Keratinocyte (primary cell): Measurements from ENCODE around the gene TMEM132D. TPM values are rescaled to one million over a fixed set of nuclear protein-coding genes. Genes with fewer than 3 reads are reported as not detected.

Experiments used
- DNase-seq: peaks from one replicate; pipeline ENCODE4 v3.0.0-alpha.2; 2011; ENCODE audit warnings: low read depth, missing footprints, low spot score
- FAIRE-seq: peaks from 2 replicates; lab custom pipeline; 2011; peaks lifted over from hg19 to GRCh38; lab: Jason Lieb, UNC
- H2AFZ ChIP-seq: 2 replicates; pipeline ENCODE4 v1.6.0; 2012; ENCODE audit warnings: low read length, control low read depth, inconsistent platforms; ENCODE audit not compliant: control insufficient read depth
- H3K27ac ChIP-seq: 2 replicates; pipeline ENCODE4 v1.5.1; 2011; ENCODE audit warnings: low read length; ENCODE audit not compliant: control insufficient read depth, insufficient read depth
- H3K27me3 ChIP-seq: 3 replicates; pipeline ENCODE4 v1.6.0; 2011; ENCODE audit warnings: low read length; ENCODE audit not compliant: control insufficient read depth, insufficient read depth; ENCODE audit errors: extremely low read depth
- H3K36me3 ChIP-seq, 2 experiments: 2 replicates in 1 of 2; 3 replicates in 1 of 2; pipeline ENCODE4 v1.5.1; 2011; ENCODE audit warnings: low read length in 2 of 2, mild to moderate bottlenecking in 1 of 2; ENCODE audit not compliant: control insufficient read depth in 2 of 2, insufficient read depth in 2 of 2; ENCODE audit errors: extremely low read depth in 1 of 2
- H3K4me1 ChIP-seq: 3 replicates; pipeline ENCODE4 v1.5.1; 2011; ENCODE audit warnings: low read length; ENCODE audit not compliant: control insufficient read depth, insufficient read depth; ENCODE audit errors: extremely low read depth
- H3K4me2 ChIP-seq: 3 replicates; pipeline ENCODE4 v1.6.0; 2011; ENCODE audit warnings: low read depth, low read length; ENCODE audit not compliant: control insufficient read depth, insufficient read depth; ENCODE audit errors: extremely low read depth
- H3K4me3 ChIP-seq, 3 experiments: fragments of 200-600 bp in 1 of 3; sonication (generic) in 1 of 3; 2 replicates in 2 of 3; 3 replicates in 1 of 3; pipeline ENCODE4 v1.5.1; 2011 to 2016; ENCODE audit warnings: low read length in 3 of 3, mild to moderate bottlenecking in 3 of 3, control low read depth in 2 of 3, inconsistent platforms in 1 of 3, low read depth in 1 of 3, mixed read lengths in 1 of 3, mixed run types in 1 of 3, moderate library complexity in 1 of 3; ENCODE audit not compliant: control insufficient read depth in 2 of 3, insufficient read depth in 2 of 3; ENCODE audit errors: extremely low read depth in 1 of 3
- H3K79me2 ChIP-seq: 2 replicates; pipeline ENCODE4 v1.6.0; 2012; ENCODE audit warnings: low read length; ENCODE audit not compliant: control insufficient read depth, insufficient read depth
- H3K9ac ChIP-seq: 3 replicates; pipeline ENCODE4 v1.6.0; 2011; ENCODE audit warnings: low read length; ENCODE audit not compliant: control insufficient read depth, insufficient read depth; ENCODE audit errors: extremely low read depth
- H3K9me1 ChIP-seq: 3 replicates; pipeline ENCODE4 v1.6.0; 2011; ENCODE audit warnings: low read length; ENCODE audit not compliant: control insufficient read depth, insufficient read depth; ENCODE audit errors: extremely low read depth
- H3K9me3 ChIP-seq: 2 replicates; pipeline ENCODE4 v1.5.1; 2012; ENCODE audit warnings: low read depth, low read length; ENCODE audit not compliant: control insufficient read depth
- H4K20me1 ChIP-seq: 3 replicates; pipeline ENCODE4 v1.6.0; 2011; ENCODE audit warnings: low read length; ENCODE audit not compliant: control insufficient read depth, insufficient read depth; ENCODE audit errors: extremely low read depth
- EZH2 ChIP-seq: IDR thresholded peaks from one replicate; pipeline ENCODE4 v1.6.1; 2012; ENCODE audit warnings: inconsistent platforms, mild to moderate bottlenecking, low read length, moderate library complexity
- dilution Hi-C: fragments of 300-500 bp; cut with MboI; formaldehyde crosslinking; loops from one replicate; pipeline ENCODE4 v1.7.0; 2020; ENCODE audit warnings: low sequenced_read_pairs; ENCODE audit not compliant: extremely low pct_ligation_motif_present
- polyA plus RNA-seq, 5 experiments: library from polyadenylated mRNA; depleted of rRNA in 3 of 5; stranded (reverse) in 3 of 5; stranded (forward) in 1 of 5; unstranded in 1 of 5; fragments of >200 nt; gene quantifications; 1 replicate in 1 of 5; 2 replicates in 3 of 5; 3 replicates in 1 of 5; pipeline versions ENCODE4 v1.2.1 to v1.2.3, GENCODE V29; 2011 to 2012; ENCODE audit warnings: missing spikeins in 2 of 5, low read depth in 1 of 5, low replicate concordance in 1 of 5
- TF ChIP-seq, protein P1 (sequence below), 3 experiments: IDR thresholded peaks in 1 of 3; conservative IDR thresholded peaks in 1 of 3; optimal IDR thresholded peaks in 1 of 3; 2 replicates in 2 of 3; 3 replicates in 1 of 3; pipeline versions ENCODE3 to v1.5.1; 2011; ENCODE audit warnings: low read length in 3 of 3, mild to moderate bottlenecking in 3 of 3, moderate library complexity in 2 of 3, control low read depth in 1 of 3, inconsistent platforms in 1 of 3; ENCODE audit not compliant: insufficient read depth in 2 of 3; ENCODE audit errors: extremely low read depth in 1 of 3

The TMEM132D gene
- polyA plus RNA-seq, 1 donor (not counting 4 experiments of a cell fraction or from before 2014, with no cell fraction given), result not detected

DNA sequence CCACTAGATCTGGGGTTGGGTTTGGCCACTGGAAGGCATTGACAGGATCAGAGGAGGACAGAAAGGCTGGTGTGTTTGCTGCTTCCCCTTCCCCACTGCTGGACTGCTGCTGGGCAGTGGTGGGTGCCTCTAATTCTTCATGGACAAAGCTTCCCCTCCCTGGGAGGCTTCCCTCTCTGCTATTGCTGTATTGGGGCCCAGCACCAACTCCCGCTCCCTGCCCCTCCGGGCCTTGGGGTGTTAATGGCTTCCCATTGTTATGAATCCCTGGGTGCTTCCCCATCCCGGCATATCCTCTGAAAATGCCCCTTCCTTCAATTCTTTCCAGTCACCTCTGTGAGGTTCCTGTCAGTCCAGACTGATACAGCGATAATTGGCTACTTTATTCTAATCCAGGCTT, 740.4 kb downstream of the TMEM132D start:
- Histone ChIP-seq H4K20me1 (no peaks in the 10 kb centered on the region), H3K36me3 (no peaks in the 10 kb centered on the region), H3K9me3 (peaks cover 4% of the 10 kb centered on the region), H2AFZ (no peak overlapping the region), H3K27me3 (no peaks in the 10 kb centered on the region), H3K9me1 (no peaks in the 10 kb centered on the region), H3K4me2 (no peak overlapping the region), H3K4me1 (no peaks in the 10 kb centered on the region), H3K9ac (no peak overlapping the region), H3K79me2 (no peaks in the 10 kb centered on the region), H3K27ac (no peak overlapping the region), H3K4me3 (no peak overlapping the region)
- TF ChIP-seq EZH2, result no peak
- TF ChIP-seq, protein P1, sequence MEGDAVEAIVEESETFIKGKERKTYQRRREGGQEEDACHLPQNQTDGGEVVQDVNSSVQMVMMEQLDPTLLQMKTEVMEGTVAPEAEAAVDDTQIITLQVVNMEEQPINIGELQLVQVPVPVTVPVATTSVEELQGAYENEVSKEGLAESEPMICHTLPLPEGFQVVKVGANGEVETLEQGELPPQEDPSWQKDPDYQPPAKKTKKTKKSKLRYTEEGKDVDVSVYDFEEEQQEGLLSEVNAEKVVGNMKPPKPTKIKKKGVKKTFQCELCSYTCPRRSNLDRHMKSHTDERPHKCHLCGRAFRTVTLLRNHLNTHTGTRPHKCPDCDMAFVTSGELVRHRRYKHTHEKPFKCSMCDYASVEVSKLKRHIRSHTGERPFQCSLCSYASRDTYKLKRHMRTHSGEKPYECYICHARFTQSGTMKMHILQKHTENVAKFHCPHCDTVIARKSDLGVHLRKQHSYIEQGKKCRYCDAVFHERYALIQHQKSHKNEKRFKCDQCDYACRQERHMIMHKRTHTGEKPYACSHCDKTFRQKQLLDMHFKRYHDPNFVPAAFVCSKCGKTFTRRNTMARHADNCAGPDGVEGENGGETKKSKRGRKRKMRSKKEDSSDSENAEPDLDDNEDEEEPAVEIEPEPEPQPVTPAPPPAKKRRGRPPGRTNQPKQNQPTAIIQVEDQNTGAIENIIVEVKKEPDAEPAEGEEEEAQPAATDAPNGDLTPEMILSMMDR (optimal IDR thresholded peaks at IDR 0.05 in 1 of 3, IDR thresholded peaks at IDR 0.05 in 1 of 3, conservative IDR thresholded peaks at IDR 0.05 in 1 of 3; ENCODE audit: extremely low read depth in 1 of 3, insufficient read depth in 2 of 3, low read length in 3 of 3), result no peak
- dilution Hi-C loops, result no loop called here
- no peak for DNase-seq
- FAIRE-seq, result no peak

DNA sequence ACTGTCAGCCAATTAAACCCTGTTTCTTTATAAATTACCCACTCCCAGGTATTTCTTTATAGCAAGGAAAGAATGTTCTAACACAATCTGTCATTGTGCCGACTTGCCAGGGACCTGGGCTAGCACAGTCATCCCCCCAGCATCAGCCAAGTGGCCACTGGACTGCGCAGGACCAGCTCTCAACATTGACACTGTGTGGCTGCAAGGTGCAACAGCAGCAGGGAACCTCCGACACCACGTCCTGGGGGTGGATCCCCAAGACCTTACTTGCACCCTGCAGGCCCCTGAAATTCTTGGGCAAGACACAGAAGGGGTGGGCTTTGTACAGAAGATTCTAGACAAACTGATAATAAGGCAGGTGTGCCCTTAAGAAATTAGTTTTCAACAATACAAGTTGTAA, 741.0 kb downstream of the TMEM132D start:
- TF ChIP-seq, protein P1 (optimal IDR thresholded peaks at IDR 0.05 in 1 of 3, IDR thresholded peaks at IDR 0.05 in 1 of 3, conservative IDR thresholded peaks at IDR 0.05 in 1 of 3; ENCODE audit: extremely low read depth in 1 of 3, insufficient read depth in 2 of 3, low read length in 3 of 3), result no peak
- TF ChIP-seq EZH2, result no peak
- Histone ChIP-seq H3K27ac (no peak overlapping the region), H3K4me3 (no peak overlapping the region), H2AFZ (no peak overlapping the region), H3K79me2 (no peaks in the 10 kb centered on the region), H3K4me1 (no peaks in the 10 kb centered on the region), H3K9me1 (no peaks in the 10 kb centered on the region), H3K36me3 (no peaks in the 10 kb centered on the region), H4K20me1 (no peaks in the 10 kb centered on the region), H3K9ac (no peak overlapping the region), H3K9me3 (peaks cover 4% of the 10 kb centered on the region), H3K4me2 (no peak overlapping the region), H3K27me3 (no peaks in the 10 kb centered on the region)
- FAIRE-seq (no peak), DNase-seq (no peak)
- dilution Hi-C loops, result no loop called here
